Rectal smooth muscle tissue (tissue), 1 donor: ENCODE data around the gene NT5C.

Experiments
- H3K27ac ChIP-seq: one replicate; pipeline ENCODE4 v1.7.0; 2013; ENCODE audit warnings: low read depth, low read length, inconsistent platforms
- H3K27me3 ChIP-seq: one replicate; pipeline ENCODE4 v1.7.0; 2013; ENCODE audit warnings: low read length; ENCODE audit not compliant: control insufficient read depth, insufficient read depth
- H3K36me3 ChIP-seq: one replicate; pipeline ENCODE4 v1.7.0; 2013; ENCODE audit warnings: low read length; ENCODE audit not compliant: control insufficient read depth, insufficient read depth
- H3K4me1 ChIP-seq: one replicate; pipeline ENCODE4 v1.7.0; 2013; ENCODE audit warnings: low read length; ENCODE audit not compliant: control insufficient read depth, insufficient read depth
- H3K4me3 ChIP-seq: one replicate; pipeline ENCODE4 v1.7.0; 2013; ENCODE audit warnings: low read length
- H3K9ac ChIP-seq: one replicate; pipeline ENCODE4 v1.7.0; 2013; ENCODE audit warnings: low read length

Gene NT5C

GRCh38 chr17:75126954-75127353, 4.6 kb downstream of the NT5C start:
- no peaks in the 10 kb centered on the region for H3K4me1 ChIP-seq
- H3K27me3 ChIP-seq = no peaks in the 10 kb centered on the region
- H3K4me3 ChIP-seq = no peak overlapping the region
- H3K9ac ChIP-seq = no peak overlapping the region
- H3K27ac ChIP-seq = no peak overlapping the region
- peaks cover 8% of the 10 kb centered on the region for H3K36me3 ChIP-seq

GRCh38 chr17:75125984-75126383, 5.6 kb downstream of the NT5C start:
- H3K4me1 ChIP-seq = no peaks in the 10 kb centered on the region
- H3K4me3 ChIP-seq = no peak overlapping the region
- H3K27me3 ChIP-seq = no peaks in the 10 kb centered on the region
- no peak overlapping the region for H3K9ac ChIP-seq
- no peak overlapping the region for H3K27ac ChIP-seq
- peaks cover 8% of the 10 kb centered on the region for H3K36me3 ChIP-seq

GRCh38 chr17:75124819-75125162, 6.8 kb downstream of the NT5C start:
- H3K4me3 ChIP-seq = no peak overlapping the region
- H3K4me1 ChIP-seq = no peaks in the 10 kb centered on the region
- H3K9ac ChIP-seq = no peak overlapping the region
- peaks cover 7% of the 10 kb centered on the region for H3K36me3 ChIP-seq
- no peak overlapping the region for H3K27ac ChIP-seq
- H3K27me3 ChIP-seq = no peaks in the 10 kb centered on the region

GRCh38 chr17:75124041-75124818, 7.3 kb downstream of the NT5C start:
- Histone ChIP-seq H3K4me1 (no peaks in the 10 kb centered on the region), H3K27me3 (no peaks in the 10 kb centered on the region), H3K36me3 (peaks cover 5% of the 10 kb centered on the region), H3K9ac (no peak overlapping the region), H3K4me3 (no peak overlapping the region), H3K27ac (no peak overlapping the region)

- Histone ChIP-seq H3K36me3 (peaks cover 2% of the 10 kb centered on the region), H3K9ac (no peak overlapping the region), H3K27ac (no peak overlapping the region), H3K4me1 (no peaks in the 10 kb centered on the region), H3K4me3 (no peak overlapping the region), H3K27me3 (no peaks in the 10 kb centered on the region)
These were observed 13.2 kb downstream of the NT5C start for GRCh38 chr17:75118307-75118706.

GRCh38 chr17:75116737-75117136, 14.8 kb downstream of the NT5C start:
- Histone ChIP-seq H3K36me3 (peaks cover 2% of the 10 kb centered on the region), H3K4me1 (no peaks in the 10 kb centered on the region), H3K9ac (no peak overlapping the region), H3K27ac (no peak overlapping the region), H3K4me3 (peak overlapping the region; percentile 27), H3K27me3 (no peaks in the 10 kb centered on the region)

GRCh38 chr17:75115555-75115954, 16.0 kb downstream of the NT5C start:
- Histone ChIP-seq H3K36me3 (peaks cover 2% of the 10 kb centered on the region), H3K9ac (no peak overlapping the region), H3K4me1 (no peaks in the 10 kb centered on the region), H3K27me3 (no peaks in the 10 kb centered on the region), H3K27ac (no peak overlapping the region), H3K4me3 (no peak overlapping the region)

GRCh38 chr17:75114552-75115314, 16.8 kb downstream of the NT5C start:
- no peaks in the 10 kb centered on the region for H3K27me3 ChIP-seq
- peak overlapping the region; percentile 75 for H3K4me3 ChIP-seq
- H3K4me1 ChIP-seq = no peaks in the 10 kb centered on the region
- H3K36me3 ChIP-seq = peaks cover 2% of the 10 kb centered on the region
- H3K9ac ChIP-seq = peak overlapping the region; percentile 1
- H3K27ac ChIP-seq = peak overlapping the region; percentile 28

GRCh38 chr17:75113798-75114551, 17.6 kb downstream of the NT5C start:
- no peaks in the 10 kb centered on the region for H3K4me1 ChIP-seq
- H3K4me3 ChIP-seq = peak overlapping the region; percentile 75
- no peaks in the 10 kb centered on the region for H3K36me3 ChIP-seq
- peak overlapping the region; percentile 1 for H3K9ac ChIP-seq
- H3K27ac ChIP-seq = peak overlapping the region; percentile 28
- no peaks in the 10 kb centered on the region for H3K27me3 ChIP-seq

GRCh38 chr17:75111777-75112335, 19.7 kb downstream of the NT5C start:
- H3K9ac ChIP-seq = no peak overlapping the region
- H3K27ac ChIP-seq = no peak overlapping the region
- no peaks in the 10 kb centered on the region for H3K36me3 ChIP-seq
- no peak overlapping the region for H3K4me3 ChIP-seq
- H3K27me3 ChIP-seq = no peaks in the 10 kb centered on the region
- H3K4me1 ChIP-seq = no peaks in the 10 kb centered on the region

- Histone ChIP-seq H3K27ac (no peak overlapping the region), H3K27me3 (no peaks in the 10 kb centered on the region), H3K4me1 (no peaks in the 10 kb centered on the region), H3K36me3 (no peaks in the 10 kb centered on the region), H3K4me3 (peak overlapping the region; percentile 82), H3K9ac (peak overlapping the region; percentile 13)
These were observed 21.2 kb downstream of the NT5C start for GRCh38 chr17:75110234-75110937.
